Measurements from ENCODE around the gene ST7L.

- no peak for TF ChIP-seq CTCF (conservative IDR thresholded peaks at IDR 0.05; ENCODE audit: low read depth, low read length)
- no peak for TF ChIP-seq POLR2A (IDR thresholded peaks at IDR 0.05; ENCODE audit: low read depth, low read length)
- TF ChIP-seq RFX5 (IDR thresholded peaks at IDR 0.05; ENCODE audit: low read depth, low read length) = no peak
- no peak for TF ChIP-seq MAFK (IDR thresholded peaks at IDR 0.05; ENCODE audit: low read depth, low read length)
- no peak for TF ChIP-seq RAD21 (IDR thresholded peaks at IDR 0.05; ENCODE audit: low read length)
- no peak for TF ChIP-seq SMC3 (IDR thresholded peaks at IDR 0.05; ENCODE audit: low read depth, low read length)
- TF ChIP-seq CEBPB (IDR thresholded peaks at IDR 0.05; ENCODE audit: low read depth, low read length) = no peak
Measured at GRCh38 chr1:112541299-112541698, 77.6 kb downstream of the ST7L start.

Measured in IMR-90 (cell line).